GM19467 (cell line): ENCODE results near the gene BRD3.
"Not testable (repeated sequence)": the region's sequence is repeated elsewhere in the genome, so short reads cannot be mapped to it uniquely, and the experiment has no call there.

Experiments used
- ATAC-seq: cut with Tn5 transposase; IDR thresholded peaks from one replicate; pipeline ENCODE4 v1.9.1; 2021; ENCODE audit warnings: mild to moderate bottlenecking, moderate library complexity; ENCODE audit not compliant: unreplicated experiment

Gene BRD3

GRCh38 chr9:133993635-133994253, 74.1 kb downstream of the BRD3 start:
- ATAC-seq, result no peak

GRCh38 chr9:133992780-133993634, 74.8 kb downstream of the BRD3 start:
- peak; percentile 35 for ATAC-seq

GRCh38 chr9:133991964-133992779, 75.7 kb downstream of the BRD3 start, which contains the start of gene VAV2:
Gene VAV2 (minus strand): TSS chr9:133992324. CDS start chr9:133992278, 46 bp downstream.
- peak; percentile 49 for ATAC-seq

- peak; percentile 3 for ATAC-seq
These were observed 76.5 kb downstream of the BRD3 start for GRCh38 chr9:133991214-133991921.

GRCh38 chr9:133990366-133991213, 77.2 kb downstream of the BRD3 start:
- no peak for ATAC-seq

GRCh38 chr9:133989625-133990365, 78.0 kb downstream of the BRD3 start:
- no peak for ATAC-seq

GRCh38 chr9:133988771-133989170, 79.1 kb downstream of the BRD3 start:
- not testable (repeated sequence) for ATAC-seq

GRCh38 chr9:133987946-133988665, 79.7 kb downstream of the BRD3 start:
- ATAC-seq, result no peak

GRCh38 chr9:133987446-133987788, 80.4 kb downstream of the BRD3 start:
- no peak for ATAC-seq

- ATAC-seq, result no peak
These were observed 80.9 kb downstream of the BRD3 start for GRCh38 chr9:133986774-133987445.

- ATAC-seq, result no peak
These were observed 81.8 kb downstream of the BRD3 start for GRCh38 chr9:133986061-133986460.

- no peak for ATAC-seq
These were observed 84.7 kb downstream of the BRD3 start for GRCh38 chr9:133982971-133983720.

GRCh38 chr9:133981958-133982681, 85.7 kb downstream of the BRD3 start:
- no peak for ATAC-seq

GRCh38 chr9:133981589-133981957, 86.3 kb downstream of the BRD3 start:
- ATAC-seq, result no peak

- no peak for ATAC-seq
These were observed 86.8 kb downstream of the BRD3 start for GRCh38 chr9:133980864-133981588.
